Stimulated activated CD4-positive, alpha-beta T cell treated with anti-CD3 and anti-CD28 coated beads, Interleukin-1b, Interleukin-23, amount 100 ng/mL, for 4 hours (primary cell): ENCODE data around the gene USP6.
"Not testable (repeated sequence)": the region's sequence is repeated elsewhere in the genome, so short reads cannot be mapped to it uniquely, and the experiment has no call there.

ENCODE experiments used
- DNase-seq, 2 donors: peaks; one replicate each; pipeline ENCODE4 v3.0.0-alpha.2; 2020; ENCODE audit warnings: low read depth in 2 of 2

The USP6 gene

DNA sequence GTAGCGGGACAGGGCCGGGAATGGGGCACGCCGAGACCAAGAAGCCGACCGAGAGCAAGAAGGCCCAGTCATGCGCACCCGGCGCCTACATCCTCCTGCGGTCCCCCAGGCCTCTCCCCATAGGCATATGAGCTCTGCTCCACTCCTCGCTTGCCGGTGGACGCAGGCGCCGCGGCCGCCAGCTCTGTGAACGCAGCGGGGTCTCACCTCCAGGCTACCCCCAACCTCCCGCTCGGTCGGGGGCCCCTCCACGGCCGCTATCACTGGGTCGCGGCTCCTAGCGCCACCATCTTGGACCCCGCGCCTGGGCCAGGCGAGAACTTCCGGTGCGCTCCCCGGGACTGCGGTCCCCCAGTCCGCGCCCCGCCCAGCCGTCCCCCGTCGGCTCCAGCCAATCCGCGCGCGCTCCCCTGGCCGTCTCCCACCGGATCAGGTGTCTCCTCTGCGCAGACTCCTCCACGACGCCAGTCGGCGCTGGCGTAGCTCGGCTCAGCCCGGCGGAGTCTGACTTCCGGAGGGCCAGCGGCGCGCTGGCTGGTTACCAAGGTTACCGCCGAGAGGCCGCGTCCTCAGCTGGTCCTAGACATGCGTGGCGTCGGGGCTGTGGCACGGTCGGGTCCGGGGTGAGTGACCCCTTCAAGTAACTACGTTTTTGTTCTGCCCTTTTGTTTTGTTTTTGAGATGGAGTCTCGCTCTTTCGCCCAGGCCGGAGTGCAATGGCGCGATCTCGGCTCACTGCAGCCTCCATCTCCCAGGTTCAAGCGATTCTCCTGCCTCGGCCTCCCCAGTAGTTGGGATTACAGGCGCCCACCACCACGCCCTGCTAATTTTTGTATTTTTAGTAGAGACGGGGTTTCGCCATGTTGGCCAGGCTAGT is 75.9 kb downstream of the USP6 start, which contains the start of gene ZNF594:
Gene ZNF594, minus strand, starts transcription at position 328 of the 877 bp plus-strand sequence. CDS start 7,612 bp downstream, outside the sequence.
- peak; percentile 94 to 96 for DNase-seq

DNA sequence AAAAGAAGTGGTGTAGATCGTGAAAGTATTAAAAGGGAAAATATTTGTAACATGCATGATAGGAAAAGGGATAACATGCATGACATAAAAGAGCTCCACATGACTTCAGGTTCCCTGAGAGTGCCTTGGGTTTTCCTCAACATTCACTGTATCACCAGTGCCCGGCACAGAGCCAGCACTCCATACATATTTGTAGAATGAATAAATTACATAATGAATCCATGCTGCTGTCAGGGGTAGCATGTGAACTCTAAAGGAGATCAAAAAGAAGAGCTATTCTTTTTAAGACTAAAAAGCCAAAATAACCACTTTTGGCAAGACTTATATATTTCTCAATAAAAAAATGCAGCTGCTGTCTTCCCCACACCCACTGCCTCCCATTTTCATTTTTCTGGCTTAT is 78.5 kb downstream of the USP6 start:
- no peak for DNase-seq

DNA sequence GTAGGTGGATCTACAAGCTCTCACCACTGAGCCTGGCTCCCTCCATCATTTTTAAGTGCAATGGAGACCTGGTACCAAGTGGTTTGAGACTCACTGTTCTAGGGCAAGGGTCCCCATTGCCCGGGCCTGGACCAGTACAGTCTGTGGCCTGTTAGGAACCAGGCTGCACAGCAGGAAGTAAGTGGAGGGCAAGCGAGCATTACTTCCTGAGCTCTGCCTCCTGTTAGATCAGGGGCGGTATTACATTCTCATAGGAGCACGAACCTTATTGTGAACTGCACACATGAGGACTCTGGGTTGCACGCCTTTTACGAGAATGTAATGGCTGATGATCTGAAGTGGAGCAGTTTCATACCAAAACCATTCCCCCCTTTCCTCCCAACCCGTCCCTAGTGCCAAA is 82.6 kb downstream of the USP6 start:
- DNase-seq = no peak

DNA sequence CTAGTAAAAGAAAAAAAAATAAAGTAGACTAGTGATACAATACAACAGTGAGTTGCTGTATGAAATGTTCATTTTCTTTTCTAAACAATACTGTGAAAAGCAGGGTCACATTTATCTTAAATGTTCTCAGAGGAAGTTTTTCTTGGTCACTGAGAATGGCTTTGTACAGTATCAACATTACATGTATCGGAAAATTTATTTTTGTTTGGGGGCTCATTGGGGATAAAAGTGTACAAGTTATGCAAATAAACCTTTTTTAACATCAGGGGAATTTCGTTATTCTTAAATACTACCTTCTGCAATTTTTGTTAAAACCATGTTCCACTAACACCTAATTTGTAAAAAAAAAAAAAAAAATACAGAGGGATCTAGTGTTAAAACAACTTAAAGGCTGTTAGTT is 84.5 kb downstream of the USP6 start:
- no peak for DNase-seq

DNA sequence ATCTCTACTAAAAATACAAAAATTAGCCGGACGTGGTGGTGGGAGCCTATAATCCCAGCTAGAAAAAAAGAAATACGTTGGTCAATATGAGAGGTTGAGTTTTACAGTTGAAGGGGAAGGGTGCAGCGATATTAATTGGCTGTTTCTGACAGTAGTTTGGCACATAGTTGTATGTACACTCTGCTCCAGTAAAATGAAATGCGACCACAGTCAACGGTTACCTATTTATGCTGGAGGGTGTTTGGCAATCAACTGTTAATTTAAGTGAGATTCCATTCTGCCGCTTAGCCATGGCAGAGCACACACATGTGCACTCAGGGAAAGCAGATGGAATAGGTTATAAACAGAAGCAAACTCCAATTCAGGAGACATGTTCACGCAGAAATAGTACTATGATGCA is 85.2 kb downstream of the USP6 start:
- no peak for DNase-seq

DNA sequence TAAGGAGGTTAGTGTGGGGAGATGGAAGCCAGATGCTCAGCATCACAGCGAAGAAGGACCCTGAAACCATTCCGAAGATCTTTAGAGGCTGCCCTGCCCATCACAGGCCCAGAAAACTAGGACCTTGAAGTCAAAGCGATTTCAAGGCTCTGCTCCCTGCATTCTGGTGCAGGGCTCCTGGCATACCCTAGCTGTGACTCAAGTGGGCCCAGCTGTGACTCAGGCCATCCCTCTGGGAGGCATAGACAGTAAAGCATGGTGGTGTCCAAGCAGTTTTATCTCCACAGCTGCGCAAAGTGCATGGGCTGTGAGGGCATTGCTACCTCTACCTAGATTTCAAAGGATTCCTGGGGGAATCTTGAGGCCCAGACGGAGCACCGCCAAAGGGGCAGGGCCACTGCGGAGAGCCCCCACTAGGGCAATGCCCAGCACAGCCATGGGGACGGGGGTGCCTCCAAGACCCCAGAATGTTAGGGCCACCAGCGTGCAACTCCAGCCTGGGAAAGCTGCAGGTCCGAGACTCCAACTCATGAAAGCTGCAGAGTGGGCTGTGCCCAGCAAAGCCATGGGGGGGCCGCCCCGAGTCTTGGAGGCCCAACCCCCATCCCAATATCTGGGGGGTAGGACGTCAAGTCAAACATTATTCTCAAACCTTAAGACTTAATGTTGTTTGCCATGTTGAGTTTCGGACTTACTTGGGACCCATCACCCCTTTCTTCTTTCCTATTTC is 87.5 kb downstream of the USP6 start:
- no peak for DNase-seq

DNA sequence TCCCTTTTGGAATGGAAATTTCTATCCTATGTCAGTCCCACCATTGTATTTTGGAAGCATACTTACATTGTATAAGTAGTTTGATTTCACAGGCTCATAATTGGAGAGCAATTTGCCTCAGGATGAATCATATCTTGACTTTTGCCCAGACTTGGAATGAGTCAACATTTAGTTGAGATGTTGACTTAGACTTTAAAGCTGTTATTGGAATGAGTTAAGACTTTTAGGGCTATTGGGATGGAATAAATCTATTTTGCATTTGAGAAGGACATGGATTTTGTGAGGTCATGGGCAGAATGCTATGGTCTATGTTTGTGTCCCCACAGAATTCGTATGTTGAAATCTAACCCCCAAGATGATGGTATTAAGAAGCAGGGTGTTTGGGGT is 88.1 kb downstream of the USP6 start:
- no peak for DNase-seq

DNA sequence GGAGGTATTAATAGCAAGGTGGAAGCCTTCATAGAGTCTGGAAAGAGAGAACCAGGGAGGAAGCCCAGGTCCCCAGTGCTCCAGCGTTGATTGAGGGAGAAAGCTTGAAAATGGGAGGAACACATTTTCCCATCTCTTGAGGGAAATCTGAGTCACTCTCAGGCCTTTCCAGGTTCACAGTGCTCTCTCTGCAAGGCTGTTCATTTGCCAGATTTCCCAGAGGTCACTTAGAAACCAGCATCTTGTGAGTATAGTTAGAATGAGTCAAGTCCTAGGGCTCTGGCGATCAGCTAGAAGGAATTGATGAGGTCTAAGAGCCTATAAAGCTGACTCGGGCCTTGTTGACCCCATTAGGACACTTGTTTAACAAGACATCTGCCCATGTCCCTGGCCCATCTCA is 93.6 kb downstream of the USP6 start:
- DNase-seq = no peak

DNA sequence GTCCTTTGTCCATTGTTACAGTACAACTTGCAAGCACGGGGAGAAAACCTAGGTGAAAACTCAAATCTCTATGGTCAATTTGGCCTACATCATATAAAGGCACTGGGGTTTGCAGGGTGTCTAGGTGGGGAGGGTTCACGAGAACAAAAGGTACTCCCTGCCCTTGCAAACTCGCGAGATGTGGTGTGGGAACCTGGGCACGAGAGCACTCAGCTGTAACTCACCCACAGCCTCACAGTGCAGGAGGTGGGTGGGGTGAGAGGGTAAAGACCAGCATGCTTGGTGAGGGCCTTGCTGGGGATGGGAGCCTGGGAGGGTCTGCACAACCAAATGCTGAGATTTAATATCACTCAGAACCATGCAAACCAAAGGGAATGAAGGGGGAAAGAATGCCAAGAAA is 94.3 kb downstream of the USP6 start:
- no peak for DNase-seq

DNA sequence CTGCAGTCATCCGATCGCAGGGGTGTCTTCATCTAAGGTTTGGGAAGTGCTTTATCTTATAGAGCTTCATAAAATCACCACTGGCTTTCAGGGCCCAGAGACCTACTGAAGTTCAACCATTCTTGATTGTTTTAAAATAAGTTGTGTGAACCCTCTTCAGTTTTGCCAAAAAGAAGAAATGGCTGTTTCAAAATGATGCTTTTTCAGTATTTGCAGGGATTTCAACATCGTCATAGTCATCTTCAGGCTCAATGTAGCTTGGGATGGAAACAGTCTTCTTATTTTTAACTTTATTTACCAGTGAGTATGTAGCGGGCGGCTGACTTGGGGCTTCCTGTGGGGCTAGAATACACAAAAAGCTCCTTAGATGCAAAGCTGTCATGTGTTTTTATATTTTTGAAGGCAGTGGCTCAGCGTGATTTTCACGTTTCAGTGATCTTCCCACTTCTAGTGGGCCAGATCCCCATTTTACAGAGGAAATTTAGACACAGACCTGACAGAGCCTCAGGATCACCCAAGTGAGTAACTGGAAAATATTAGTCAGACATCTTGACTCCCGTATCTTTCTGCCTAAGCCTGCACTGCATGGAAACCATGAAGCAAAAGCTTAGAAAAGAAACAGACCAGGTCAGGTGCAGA is 94.9 kb downstream of the USP6 start:
- no peak for DNase-seq

DNA sequence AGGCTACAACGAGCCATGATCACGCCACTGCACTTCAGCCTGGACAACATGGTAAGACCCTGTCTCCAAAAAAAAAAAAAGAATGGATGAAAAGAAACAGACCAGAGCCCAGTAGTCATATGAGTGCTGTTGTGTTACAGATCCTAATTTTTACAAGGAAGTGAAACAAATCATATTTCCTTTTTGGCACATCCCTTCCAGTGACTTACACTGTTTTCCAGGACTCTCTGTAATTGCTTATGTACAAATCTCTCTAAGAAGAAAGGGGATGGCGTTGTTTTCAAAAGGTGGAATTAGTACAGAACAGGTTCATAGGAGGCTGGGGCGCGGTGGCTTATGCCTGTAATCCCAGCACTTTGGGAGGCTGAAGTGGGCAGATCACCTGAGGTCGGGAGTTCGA is 95.6 kb downstream of the USP6 start:
- DNase-seq = no peak

DNA sequence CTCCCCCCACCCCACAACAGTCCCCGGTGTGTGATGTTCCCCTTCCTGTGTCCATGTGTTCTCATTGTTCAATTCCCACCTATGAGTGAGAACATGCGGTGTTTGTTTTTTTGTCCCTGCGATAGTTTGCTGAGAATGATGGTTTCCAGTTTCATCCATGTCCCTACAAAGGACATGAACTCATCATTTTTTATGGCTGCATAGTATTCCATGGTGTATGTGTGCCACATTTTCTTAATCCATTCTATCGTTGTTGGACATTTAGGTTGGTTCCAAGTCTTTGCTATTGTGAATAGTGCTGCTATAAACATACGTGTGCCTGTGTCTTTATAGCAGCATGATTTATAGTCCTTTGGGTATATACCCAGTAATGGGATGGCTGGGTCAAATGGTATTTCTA is 101.7 kb downstream of the USP6 start:
- not testable (repeated sequence) for DNase-seq

DNA sequence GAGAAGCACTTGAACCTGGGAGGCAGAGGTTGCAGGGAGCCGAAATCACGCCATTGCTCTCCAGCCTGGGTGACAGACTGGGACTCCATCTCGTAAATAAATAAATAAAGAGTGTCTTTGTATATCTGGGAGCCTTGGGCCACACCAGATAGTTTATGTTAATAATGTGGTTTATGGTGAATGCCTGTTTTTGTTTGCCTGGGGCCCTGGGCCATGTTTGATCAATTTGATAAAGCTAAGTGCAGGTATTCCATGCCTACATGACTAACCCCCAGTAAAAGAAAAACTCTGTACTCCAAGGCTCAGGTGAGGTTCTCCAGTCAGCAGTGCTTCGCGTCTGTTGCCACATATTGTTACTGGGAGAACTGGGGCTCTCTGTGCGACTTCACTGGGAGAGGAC is 103.7 kb downstream of the USP6 start:
- DNase-seq = no peak

DNA sequence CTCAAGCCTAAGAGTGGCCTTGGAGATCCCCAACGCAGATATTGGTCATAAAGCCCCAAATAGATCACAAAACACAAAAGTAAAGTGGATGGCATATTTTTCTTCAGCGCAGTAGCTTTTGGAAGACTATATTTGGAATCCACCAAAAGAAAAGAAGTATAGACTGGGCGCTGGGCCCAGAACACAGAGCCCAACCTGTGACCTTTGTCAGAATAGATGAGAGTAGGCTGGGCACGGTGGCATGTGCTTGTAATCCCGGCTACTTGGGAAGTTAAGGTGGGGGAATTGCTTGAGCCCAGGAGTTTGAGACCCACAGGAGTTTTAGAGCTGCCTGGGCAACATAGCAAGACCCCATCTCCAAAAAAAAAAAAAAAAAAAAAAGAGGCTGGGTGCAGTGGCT is 104.2 kb downstream of the USP6 start:
- no peak for DNase-seq

DNA sequence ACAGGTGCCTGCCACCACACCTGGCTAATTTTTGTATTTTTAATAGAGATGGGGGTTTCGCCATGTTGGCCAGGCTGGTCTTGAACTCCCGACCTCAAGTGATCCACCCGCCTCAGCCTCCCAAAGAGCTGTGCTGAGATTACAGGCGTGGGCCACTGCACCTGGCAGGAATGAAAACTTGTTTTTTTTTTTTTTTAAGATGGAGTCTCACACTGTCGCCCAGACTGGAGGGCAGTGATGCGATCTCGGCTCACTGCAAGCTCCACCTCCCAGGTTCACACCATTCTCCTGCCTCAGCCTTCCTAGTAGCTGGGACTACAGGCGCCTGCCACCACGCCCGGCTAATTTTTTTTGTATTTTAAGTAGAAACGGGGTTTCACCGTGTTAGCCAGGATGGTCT is 106.1 kb downstream of the USP6 start:
- not testable (repeated sequence) for DNase-seq
